HG03354 (cell line): ENCODE measurements around the gene KRT34.
"Not testable (repeated sequence)": the region's sequence is repeated elsewhere in the genome, so short reads cannot be mapped to it uniquely, and the experiment has no call there.

Experiments used
- ATAC-seq: cut with Tn5 transposase; IDR thresholded peaks from one replicate; pipeline ENCODE4 v1.9.1; 2021; ENCODE audit warnings: mild to moderate bottlenecking; ENCODE audit not compliant: unreplicated experiment, poor library complexity, severe bottlenecking

The KRT34 gene

GRCh38 chr17:41407226-41407625 lies 25.1 kb upstream of the KRT34 start:
- no peak for ATAC-seq

GRCh38 chr17:41406205-41406604 lies 24.1 kb upstream of the KRT34 start:
- ATAC-seq, result no peak

GRCh38 chr17:41404024-41404671 lies 22.0 kb upstream of the KRT34 start:
- ATAC-seq, result no peak

- ATAC-seq, result no peak
These were observed 21.4 kb upstream of the KRT34 start for GRCh38 chr17:41403404-41404023.

- ATAC-seq, result no peak
These were observed 20.1 kb upstream of the KRT34 start for GRCh38 chr17:41402161-41402560.

GRCh38 chr17:41396996-41397660 lies 15.0 kb upstream of the KRT34 start, which contains the start of gene KRT31:
TSS of gene KRT31 (minus strand) at chr17:41397608. CDS start at chr17:41397539, 69 bp downstream.
- no peak for ATAC-seq

- ATAC-seq, result no peak
These were observed 14.2 kb upstream of the KRT34 start for GRCh38 chr17:41396340-41396739.

- ATAC-seq, result no peak
These were observed 13.5 kb upstream of the KRT34 start for GRCh38 chr17:41395611-41396010.

GRCh38 chr17:41395044-41395443 lies 12.9 kb upstream of the KRT34 start:
- ATAC-seq, result not testable (repeated sequence)

GRCh38 chr17:41394254-41394996 lies 12.3 kb upstream of the KRT34 start:
- no peak for ATAC-seq

- ATAC-seq, result no peak
These were observed 11.7 kb upstream of the KRT34 start for GRCh38 chr17:41393826-41394225.

GRCh38 chr17:41393294-41393693 lies 11.2 kb upstream of the KRT34 start:
- no peak for ATAC-seq

- ATAC-seq, result no peak
These were observed 10.2 kb upstream of the KRT34 start for GRCh38 chr17:41392278-41392677.

GRCh38 chr17:41391535-41391934 lies 9.4 kb upstream of the KRT34 start:
- no peak for ATAC-seq

- no peak for ATAC-seq
These were observed 8.4 kb upstream of the KRT34 start for GRCh38 chr17:41390411-41390938.

GRCh38 chr17:41387670-41388069 lies 5.6 kb upstream of the KRT34 start:
- no peak for ATAC-seq

- ATAC-seq, result no peak
These were observed 4.1 kb upstream of the KRT34 start for GRCh38 chr17:41386227-41386626.

- ATAC-seq, result no peak
These were observed 1.6 kb upstream of the KRT34 start for GRCh38 chr17:41383690-41384089.

GRCh38 chr17:41382394-41382793 lies 288 bp upstream of the KRT34 start:
- no peak for ATAC-seq

GRCh38 chr17:41380091-41380490 lies 2.0 kb downstream of the KRT34 start:
- not testable (repeated sequence) for ATAC-seq
